Stimulated activated CD4-positive, alpha-beta T cell treated with anti-CD3 and anti-CD28 coated beads, Interleukin-1b, Interleukin-23, amount 100 ng/mL, for 1 hour (primary cell): ENCODE measurements around the gene SERINC5.

Source experiments
- DNase-seq, 2 donors: peaks; one replicate each; pipeline ENCODE4 v3.0.0-alpha.2; 2020; ENCODE audit warnings: low read depth in 2 of 2

The SERINC5 gene

GRCh38 chr5:80254767-80255430 lies 949 bp downstream of the SERINC5 start:
- no peak for DNase-seq

- DNase-seq = no peak
These were observed 4.2 kb downstream of the SERINC5 start for GRCh38 chr5:80251636-80252035.

GRCh38 chr5:80250801-80251200 lies 5.0 kb downstream of the SERINC5 start:
- DNase-seq = no peak

- DNase-seq = no peak
These were observed 5.9 kb downstream of the SERINC5 start for GRCh38 chr5:80249901-80250300.

- DNase-seq = no peak
These were observed 7.5 kb downstream of the SERINC5 start for GRCh38 chr5:80248378-80248777.

GRCh38 chr5:80246995-80247729 lies 8.7 kb downstream of the SERINC5 start:
- no peak for DNase-seq

GRCh38 chr5:80246001-80246758 lies 9.7 kb downstream of the SERINC5 start:
- no peak for DNase-seq

GRCh38 chr5:80243567-80243966 lies 12.3 kb downstream of the SERINC5 start:
- no peak for DNase-seq

GRCh38 chr5:80242849-80243248 lies 13.0 kb downstream of the SERINC5 start:
- no peak for DNase-seq

GRCh38 chr5:80240368-80240986 lies 15.4 kb downstream of the SERINC5 start:
- DNase-seq = no peak

- no peak for DNase-seq
These were observed 16.0 kb downstream of the SERINC5 start for GRCh38 chr5:80239680-80240367.

GRCh38 chr5:80238778-80239679 lies 16.8 kb downstream of the SERINC5 start:
- no peak for DNase-seq

GRCh38 chr5:80238097-80238496 lies 17.8 kb downstream of the SERINC5 start:
- DNase-seq = no peak

GRCh38 chr5:80237243-80237642 lies 18.6 kb downstream of the SERINC5 start:
- DNase-seq = no peak

- no peak for DNase-seq
These were observed 21.5 kb downstream of the SERINC5 start for GRCh38 chr5:80234116-80234948.

GRCh38 chr5:80231693-80232092 lies 24.2 kb downstream of the SERINC5 start:
- no peak for DNase-seq

- no peak for DNase-seq
These were observed 24.6 kb downstream of the SERINC5 start for GRCh38 chr5:80231243-80231642.

- no peak for DNase-seq
These were observed 25.4 kb downstream of the SERINC5 start for GRCh38 chr5:80230269-80230992.

GRCh38 chr5:80229902-80230255 lies 26.0 kb downstream of the SERINC5 start:
- DNase-seq = no peak
